ENCODE measurements around the gene PNPLA7.

PNPLA7 gene

GRCh38 chr9:137465000-137465719 lies 85.0 kb downstream of the PNPLA7 start:
- TF ChIP-seq, protein P1, sequence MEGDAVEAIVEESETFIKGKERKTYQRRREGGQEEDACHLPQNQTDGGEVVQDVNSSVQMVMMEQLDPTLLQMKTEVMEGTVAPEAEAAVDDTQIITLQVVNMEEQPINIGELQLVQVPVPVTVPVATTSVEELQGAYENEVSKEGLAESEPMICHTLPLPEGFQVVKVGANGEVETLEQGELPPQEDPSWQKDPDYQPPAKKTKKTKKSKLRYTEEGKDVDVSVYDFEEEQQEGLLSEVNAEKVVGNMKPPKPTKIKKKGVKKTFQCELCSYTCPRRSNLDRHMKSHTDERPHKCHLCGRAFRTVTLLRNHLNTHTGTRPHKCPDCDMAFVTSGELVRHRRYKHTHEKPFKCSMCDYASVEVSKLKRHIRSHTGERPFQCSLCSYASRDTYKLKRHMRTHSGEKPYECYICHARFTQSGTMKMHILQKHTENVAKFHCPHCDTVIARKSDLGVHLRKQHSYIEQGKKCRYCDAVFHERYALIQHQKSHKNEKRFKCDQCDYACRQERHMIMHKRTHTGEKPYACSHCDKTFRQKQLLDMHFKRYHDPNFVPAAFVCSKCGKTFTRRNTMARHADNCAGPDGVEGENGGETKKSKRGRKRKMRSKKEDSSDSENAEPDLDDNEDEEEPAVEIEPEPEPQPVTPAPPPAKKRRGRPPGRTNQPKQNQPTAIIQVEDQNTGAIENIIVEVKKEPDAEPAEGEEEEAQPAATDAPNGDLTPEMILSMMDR (IDR thresholded peaks at IDR 0.05; ENCODE audit: low read depth, low read length), result no peak
- no peak overlapping the region for H3K4me3 ChIP-seq (ENCODE audit: low read depth, low read length)

DNA sequence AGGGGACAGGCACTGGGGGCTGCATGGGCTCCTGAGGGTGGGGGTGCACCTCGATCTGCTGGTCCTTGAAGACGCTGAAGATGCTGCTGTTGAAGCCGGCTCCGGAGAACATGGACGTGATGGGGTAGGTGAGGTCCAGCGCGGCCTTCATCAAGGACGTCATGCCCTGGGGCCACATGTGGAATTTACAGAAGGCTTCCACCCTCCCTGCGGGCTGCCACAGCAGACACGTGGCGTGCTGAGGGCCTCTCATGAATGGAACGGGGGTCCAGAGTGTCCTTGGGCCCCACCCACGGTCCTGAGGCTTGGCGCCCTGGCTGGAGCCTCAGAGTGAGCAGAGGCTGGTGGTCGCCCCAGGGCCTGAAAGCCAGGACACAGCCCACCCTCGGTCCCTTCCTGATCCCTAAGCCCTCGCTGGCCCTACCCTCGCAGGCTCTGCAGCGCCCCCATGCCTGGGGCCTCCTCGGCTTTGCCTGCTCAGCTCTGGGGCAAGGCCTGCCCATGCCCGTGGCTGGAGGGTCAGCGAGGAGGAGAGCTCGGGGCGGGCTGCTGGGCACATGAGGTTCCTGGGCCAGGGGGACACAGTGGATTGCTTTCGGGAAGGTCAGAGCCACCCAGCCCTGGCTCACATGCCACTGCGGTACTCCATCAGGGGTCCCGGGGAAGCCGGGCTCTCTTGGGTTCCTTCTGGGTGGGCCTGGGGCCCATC lies 85.8 kb downstream of the PNPLA7 start:
- TF ChIP-seq, protein P1 (IDR thresholded peaks at IDR 0.05; ENCODE audit: low read depth, low read length), result no peak
- no peak overlapping the region for H3K4me3 ChIP-seq (ENCODE audit: low read depth, low read length)

DNA sequence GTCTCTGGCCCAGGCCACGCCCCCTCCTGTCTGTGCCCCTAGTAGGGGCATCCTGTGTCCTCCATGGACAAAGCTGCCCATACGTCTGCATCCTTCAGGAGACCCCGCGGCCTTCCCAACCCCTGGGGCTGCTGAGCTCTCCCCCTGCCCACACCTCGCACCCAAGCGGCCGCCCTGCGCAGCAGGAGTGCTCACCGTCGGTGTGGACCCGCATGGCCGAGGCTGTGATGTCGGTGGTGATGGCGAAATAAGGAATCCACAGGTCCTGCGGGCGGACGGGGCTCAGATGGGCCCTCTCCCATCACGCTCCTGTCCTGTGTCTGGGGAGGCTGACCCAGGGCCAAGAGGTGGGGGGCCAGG lies 86.3 kb downstream of the PNPLA7 start:
- TF ChIP-seq, protein P1 (IDR thresholded peaks at IDR 0.05; ENCODE audit: low read depth, low read length), result no peak
- H3K4me3 ChIP-seq (ENCODE audit: low read depth, low read length), result no peak overlapping the region

GRCh38 chr9:137462986-137463930 lies 86.9 kb downstream of the PNPLA7 start:
- TF ChIP-seq, protein P1 (IDR thresholded peaks at IDR 0.05; ENCODE audit: low read depth, low read length), result no peak
- H3K4me3 ChIP-seq (ENCODE audit: low read depth, low read length), result no peak overlapping the region

GRCh38 chr9:137462396-137462985 lies 87.7 kb downstream of the PNPLA7 start:
- no peak overlapping the region for H3K4me3 ChIP-seq (ENCODE audit: low read depth, low read length)
- TF ChIP-seq, protein P1 (IDR thresholded peaks at IDR 0.05; ENCODE audit: low read depth, low read length), result no peak

DNA sequence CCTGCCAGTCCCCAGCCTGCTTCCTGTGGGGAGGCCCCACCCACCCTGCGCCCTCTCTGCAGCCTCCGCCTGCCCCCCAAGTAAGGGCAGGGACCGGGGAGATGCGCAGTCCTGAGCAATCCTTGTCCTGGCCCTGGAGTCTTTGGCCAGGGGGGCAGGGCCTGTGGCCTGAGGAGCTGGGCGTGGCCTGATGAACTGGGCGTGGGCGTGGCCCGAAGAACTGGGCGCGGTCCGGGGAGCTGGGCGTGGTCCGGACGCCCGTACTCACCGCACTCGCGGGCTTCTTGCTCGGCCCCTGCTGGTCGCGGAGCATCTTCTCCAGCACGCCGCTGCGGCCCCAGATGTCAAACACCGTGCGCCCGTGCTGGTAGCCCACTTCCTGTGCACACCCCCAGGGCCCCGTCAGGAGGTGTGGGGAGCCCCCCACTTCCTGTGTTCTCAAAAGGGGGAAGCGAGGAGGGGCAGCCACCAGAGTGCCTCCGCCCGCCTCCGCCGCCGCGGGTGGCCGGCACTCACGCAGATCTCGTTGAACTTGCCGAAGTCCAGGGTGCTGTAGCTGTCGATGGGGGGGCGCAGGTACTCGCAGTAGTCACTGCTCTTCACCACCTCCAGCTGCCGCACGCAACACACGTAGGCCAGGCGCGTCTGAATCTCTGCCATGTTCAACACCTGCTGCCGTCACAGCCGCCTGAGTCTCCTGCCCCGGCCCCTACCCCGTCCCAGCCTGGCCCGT lies 88.4 kb downstream of the PNPLA7 start:
- TF ChIP-seq, protein P1 (IDR thresholded peaks at IDR 0.05; ENCODE audit: low read depth, low read length), result no peak
- no peak overlapping the region for H3K4me3 ChIP-seq (ENCODE audit: low read depth, low read length)
